AG09309 (cell line): Measurements from ENCODE around the gene R3HCC1L.

Experiments
- DNase-seq: peaks from one replicate; pipeline ENCODE4 v3.0.0-alpha.2; 2010; ENCODE audit warnings: low read depth
- H3K4me3 ChIP-seq: 2 replicates; pipeline ENCODE4 v1.5.1; 2011; ENCODE audit warnings: mild to moderate bottlenecking, low read depth, low read length, moderate library complexity; ENCODE audit not compliant: control insufficient read depth
- CTCF ChIP-seq: IDR thresholded peaks from 2 replicates; pipeline ENCODE4 v1.5.1; 2011; ENCODE audit warnings: mild to moderate bottlenecking, low read depth, low read length, inconsistent platforms; ENCODE audit not compliant: insufficient read depth, control insufficient read depth; ENCODE audit errors: missing control alignments

R3HCC1L gene

GRCh38 chr10:98193037-98193436 is 58.6 kb downstream of the R3HCC1L start:
- DNase-seq = no peak
- no peak for TF ChIP-seq CTCF
- H3K4me3 ChIP-seq = no peak overlapping the region

DNA sequence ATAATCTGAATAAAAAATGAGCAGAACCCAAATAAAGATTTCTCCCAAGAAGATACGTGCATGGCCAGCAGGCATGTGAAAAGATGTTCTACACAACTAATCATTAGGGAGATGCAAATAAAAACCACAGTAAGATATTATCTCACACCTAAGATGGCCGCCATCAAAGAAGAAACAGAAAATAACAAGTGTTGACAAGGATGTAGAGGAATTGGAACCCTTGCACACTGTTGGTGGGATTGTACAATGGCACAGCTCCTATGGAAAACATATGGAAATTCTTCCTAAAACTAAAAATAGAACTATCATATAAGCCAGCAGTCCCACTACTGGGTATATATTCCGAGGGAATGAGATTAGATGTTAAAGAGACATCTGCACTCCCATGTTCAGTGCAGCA is 60.2 kb downstream of the R3HCC1L start:
- no peak for DNase-seq
- no peak overlapping the region for H3K4me3 ChIP-seq
- TF ChIP-seq CTCF = no peak

GRCh38 chr10:98195120-98195519 is 60.7 kb downstream of the R3HCC1L start:
- DNase-seq = no peak
- TF ChIP-seq CTCF = no peak
- H3K4me3 ChIP-seq = no peak overlapping the region

DNA sequence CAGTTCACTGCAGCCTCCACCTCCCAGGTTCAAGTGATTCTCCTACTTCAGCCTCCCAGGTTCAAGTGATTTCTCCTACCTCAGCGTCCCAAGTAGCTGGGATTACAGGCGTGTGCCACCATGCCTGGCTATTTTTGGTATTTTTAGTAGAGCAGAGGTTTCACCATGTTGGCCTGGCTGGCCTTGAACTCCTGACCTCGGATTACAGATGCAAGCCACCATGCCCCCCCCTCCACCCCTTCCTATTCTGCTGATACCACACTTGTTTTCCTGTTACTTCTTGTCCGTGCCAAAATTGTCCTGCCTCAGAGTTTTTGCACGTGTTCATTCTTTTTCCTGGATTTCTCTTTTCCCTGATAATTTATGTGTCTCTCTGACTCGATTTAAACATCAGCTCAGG is 62.5 kb downstream of the R3HCC1L start:
- H3K4me3 ChIP-seq = no peak overlapping the region
- no peak for DNase-seq
- TF ChIP-seq CTCF = no peak

GRCh38 chr10:98201760-98202159 is 67.3 kb downstream of the R3HCC1L start:
- TF ChIP-seq CTCF = no peak
- no peak overlapping the region for H3K4me3 ChIP-seq
- DNase-seq = no peak

GRCh38 chr10:98202378-98202777 is 67.9 kb downstream of the R3HCC1L start:
- no peak for DNase-seq
- H3K4me3 ChIP-seq = no peak overlapping the region
- TF ChIP-seq CTCF = no peak

DNA sequence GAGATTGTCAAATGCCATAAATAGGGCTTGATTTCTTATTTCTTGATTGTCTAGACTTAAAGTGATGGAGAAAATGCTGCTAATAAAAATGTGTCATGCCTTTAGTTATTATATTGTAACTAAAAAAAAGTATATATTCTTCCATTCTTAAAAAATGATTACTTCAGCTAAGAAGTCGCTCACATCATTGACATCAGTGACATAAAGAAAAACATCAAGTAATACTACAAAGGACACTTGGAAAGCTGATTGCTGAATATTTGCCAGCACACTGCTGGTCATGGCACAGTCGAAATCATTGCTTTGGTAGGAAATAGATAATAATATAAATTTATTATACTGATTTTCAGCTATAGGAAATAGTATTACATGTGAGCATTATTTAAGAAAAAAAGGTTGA is 70.9 kb downstream of the R3HCC1L start:
- DNase-seq = no peak
- no peak overlapping the region for H3K4me3 ChIP-seq
- no peak for TF ChIP-seq CTCF
